HepG2 (cell line): ENCODE data around the gene PRR19. TPM values are rescaled to one million over a fixed set of nuclear protein-coding genes. Genes with fewer than 3 reads are reported as not detected.

ENCODE experiments used
- ATF2 ChIP-seq: sonication (generic); formaldehyde crosslinking; IDR thresholded peaks from 2 replicates; pipeline ENCODE4 v1.4.0; 2020; ENCODE audit warnings: missing genetic modification reagents
- ESRRA ChIP-seq: sonication (generic); formaldehyde crosslinking; IDR thresholded peaks from 2 replicates; pipeline ENCODE4 v1.5.1; 2020; ENCODE audit warnings: mild to moderate bottlenecking, low read depth, missing genetic modification reagents
- GABPB1 ChIP-seq: IDR thresholded peaks from 2 replicates; pipeline ENCODE4 v1.6.1; 2016; ENCODE audit warnings: mild to moderate bottlenecking, missing genetic modification reagents, moderate library complexity, missing compliant biosample characterization
- IKZF1 ChIP-seq: fragments of 450-650 bp; IDR thresholded peaks from 2 replicates; pipeline ENCODE4 v1.7.1; 2016
- JDP2 ChIP-seq: sonication (generic); formaldehyde crosslinking; IDR thresholded peaks from 2 replicates; pipeline ENCODE4 v1.8.1; 2022; ENCODE audit warnings: missing genetic modification reagents, borderline replicate concordance
- MXD1 ChIP-seq: sonication (generic); formaldehyde crosslinking; IDR thresholded peaks from 2 replicates; pipeline ENCODE4 v1.4.0; 2020; ENCODE audit warnings: mild to moderate bottlenecking, missing genetic modification reagents
- NFATC3 ChIP-seq: sonication (generic); formaldehyde crosslinking; IDR thresholded peaks from 2 replicates; pipeline ENCODE4 v1.5.1; 2020; ENCODE audit warnings: mild to moderate bottlenecking, missing genetic modification reagents
- NRL ChIP-seq: sonication (generic); formaldehyde crosslinking; IDR thresholded peaks from 2 replicates; pipeline ENCODE4 v1.5.0; 2020; ENCODE audit warnings: missing genetic modification reagents, mild to moderate bottlenecking, moderate library complexity, borderline replicate concordance
- RFXANK ChIP-seq: IDR thresholded peaks from 2 replicates; pipeline ENCODE4 v1.6.1; 2016
- SALL1 ChIP-seq: sonication (generic); formaldehyde crosslinking; IDR thresholded peaks from 2 replicates; pipeline ENCODE4 v1.8.0; 2022; ENCODE audit warnings: mild to moderate bottlenecking, missing genetic modification reagents
- SMC3 ChIP-seq: IDR thresholded peaks from 2 replicates; pipeline ENCODE4 v1.6.1; 2011; ENCODE audit warnings: low read length, improper control_type of control experiment
- THAP11 ChIP-seq: IDR thresholded peaks from 2 replicates; pipeline ENCODE4 v1.6.1; 2016; ENCODE audit warnings: missing biosample characterization, missing genetic modification reagents
- YEATS2 ChIP-seq: sonication (generic); formaldehyde crosslinking; IDR thresholded peaks from 2 replicates; pipeline ENCODE4 v1.4.0; 2020; ENCODE audit warnings: missing genetic modification reagents, borderline replicate concordance
- ZBTB20 ChIP-seq: sonication (generic); formaldehyde crosslinking; IDR thresholded peaks from 2 replicates; pipeline ENCODE4 v1.8.1; 2023; ENCODE audit warnings: missing genetic modification reagents, low read depth, mild to moderate bottlenecking, borderline replicate concordance
- ZBTB21 ChIP-seq: sonication (generic); formaldehyde crosslinking; IDR thresholded peaks from 2 replicates; pipeline ENCODE4 v1.4.0; 2020; ENCODE audit warnings: missing genetic modification reagents
- ZNF160 ChIP-seq: sonication (generic); formaldehyde crosslinking; IDR thresholded peaks from 2 replicates; pipeline ENCODE4 v1.8.0; 2022; ENCODE audit warnings: mild to moderate bottlenecking, inconsistent platforms, missing genetic modification reagents
- ZNF33A ChIP-seq: sonication (generic); formaldehyde crosslinking; IDR thresholded peaks from 2 replicates; pipeline ENCODE4 v1.5.1; 2020; ENCODE audit warnings: missing genetic modification reagents, mild to moderate bottlenecking, moderate library complexity, borderline replicate concordance
- ZNF407 ChIP-seq: sonication (generic); formaldehyde crosslinking; IDR thresholded peaks from one replicate; pipeline ENCODE4 v1.5.1; 2020; ENCODE audit warnings: mild to moderate bottlenecking, missing genetic modification reagents; ENCODE audit errors: not compliant biosample characterization
- ZNF549 ChIP-seq: sonication (generic); formaldehyde crosslinking; IDR thresholded peaks from 2 replicates; pipeline ENCODE4 v1.5.0; 2020; ENCODE audit warnings: missing genetic modification reagents
- ZNF569 ChIP-seq: sonication (generic); formaldehyde crosslinking; IDR thresholded peaks from 2 replicates; pipeline ENCODE4 v1.5.0; 2020; ENCODE audit warnings: mild to moderate bottlenecking, missing genetic modification reagents, moderate library complexity, borderline replicate concordance
- ZNF644 ChIP-seq: IDR thresholded peaks from 2 replicates; pipeline ENCODE4 v1.6.1; 2016; ENCODE audit warnings: low read depth
- ZNF768 ChIP-seq: sonication (generic); formaldehyde crosslinking; IDR thresholded peaks from 2 replicates; pipeline ENCODE4 v1.4.0; 2020; ENCODE audit warnings: missing genetic modification reagents
- polyA plus RNA-seq, 8 experiments: library from polyadenylated mRNA; depleted of rRNA in 3 of 8; stranded (reverse) in 7 of 8; unstranded in 1 of 8; fragments of >200 nt; fragmentation: Illumina TruSeq in 4 of 8; extraction: Trizol in 4 of 8; gene quantifications; 2 replicates each; pipeline versions ENCODE4 v1.2.1 to v1.2.3, GENCODE V29; 2011 to 2016; ENCODE audit warnings: low read depth in 4 of 8, missing spikeins in 1 of 8, mixed read lengths in 1 of 8; ENCODE audit not compliant: insufficient read depth in 1 of 8
- total RNA-seq, 5 experiments: library from RNA; depleted of rRNA; stranded (reverse); fragments of >200 nt; fragmentation: Illumina TruSeq; extraction: Trizol; gene quantifications; 2 replicates each; pipeline ENCODE4 v1.2.3, GENCODE V29; 2016; ENCODE audit warnings: low read depth in 1 of 5

PRR19 gene
- total and polyA plus RNA-seq, 2 of the 13 experiments (the other 11 are each of a cell fraction or from before 2014, with no cell fraction given), result 0.21 to 0.33 TPM

- TF ChIP-seq SALL1 (CRISPR knock-in tag) (no peak), ZBTB20 (CRISPR knock-in tag) (no peak), THAP11 (CRISPR knock-in tag) (peak; percentile 99), NFATC3 (CRISPR knock-in tag) (0 out of 2 replicates have a peak, but pooled peaks have one; percentile 9), SMC3 (no peak), ZNF768 (CRISPR knock-in tag) (no peak), ZNF549 (CRISPR knock-in tag) (no peak), RFXANK (CRISPR knock-in tag) (no peak), ESRRA (CRISPR knock-in tag) (no peak), MXD1 (CRISPR knock-in tag) (no peak), YEATS2 (CRISPR knock-in tag) (no peak; the same call in 1 of the 2 replicates), ATF2 (CRISPR knock-in tag) (no peak), ZNF569 (no peak), ZNF644 (CRISPR knock-in tag) (no peak), NRL (no peak), ZNF160 (CRISPR knock-in tag) (no peak), ZBTB21 (no peak), IKZF1 (no peak), ZNF33A (CRISPR knock-in tag) (no peak), ZNF407 (no peak), GABPB1 (peak; percentile 93), JDP2 (CRISPR knock-in tag) (no peak)
Measured at GRCh38 chr19:42268704-42269477, 33.0 kb upstream of the PRR19 start, which contains the start of gene CIC (continued).
